KMS-11 (cell line): ENCODE data around the gene PXYLP1.

Experiments
- H2AFZ ChIP-seq: fragments of 200-600 bp; sonication (generic); 2 replicates; pipeline ENCODE4 v1.6.1; 2016; ENCODE audit warnings: antibody characterized with exemption, mixed run types, low read depth
- H3K27ac ChIP-seq: fragments of 200-600 bp; sonication (generic); 2 replicates; pipeline ENCODE4 v1.6.1; 2016; ENCODE audit warnings: mild to moderate bottlenecking, mixed run types
- H3K27me3 ChIP-seq: fragments of 200-600 bp; sonication (generic); 2 replicates; pipeline ENCODE4 v1.6.1; 2017; ENCODE audit warnings: mild to moderate bottlenecking, low read depth, mixed run types, moderate library complexity; ENCODE audit not compliant: insufficient read depth
- H3K36me3 ChIP-seq: fragments of 200-600 bp; sonication (generic); 2 replicates; pipeline ENCODE4 v1.6.1; 2017; ENCODE audit warnings: mild to moderate bottlenecking, mixed run types; ENCODE audit not compliant: insufficient read depth
- H3K4me1 ChIP-seq: fragments of 200-600 bp; sonication (generic); 2 replicates; pipeline ENCODE4 v1.6.1; 2016; ENCODE audit warnings: mild to moderate bottlenecking, low read depth, mixed run types; ENCODE audit not compliant: poor library complexity, severe bottlenecking
- H3K4me2 ChIP-seq: fragments of 200-600 bp; sonication (generic); 2 replicates; pipeline ENCODE4 v1.7.0; 2016; ENCODE audit warnings: mild to moderate bottlenecking, mixed run types
- H3K4me3 ChIP-seq: fragments of 200-600 bp; sonication (generic); IDR thresholded peaks from 2 replicates; pipeline ENCODE4 v1.6.1; 2017; ENCODE audit warnings: low read depth, low read length, mixed read lengths; ENCODE audit not compliant: insufficient read depth
- H3K79me2 ChIP-seq: fragments of 200-600 bp; sonication (generic); 2 replicates; pipeline ENCODE4 v1.6.1; 2016; ENCODE audit warnings: low read depth, mixed run types; ENCODE audit not compliant: insufficient read depth
- H3K9ac ChIP-seq: fragments of 200-600 bp; sonication (generic); 2 replicates; pipeline ENCODE4 v1.6.1; 2016; ENCODE audit warnings: mild to moderate bottlenecking, mixed run types
- H4K20me1 ChIP-seq: fragments of 200-600 bp; sonication (generic); 2 replicates; pipeline ENCODE4 v1.6.1; 2016; ENCODE audit warnings: mild to moderate bottlenecking, mixed run types; ENCODE audit not compliant: insufficient read depth
- TF ChIP-seq, protein P1 (sequence below): fragments of 200-600 bp; sonication (generic); conservative IDR thresholded peaks from 2 replicates; pipeline ENCODE4 v1.6.1; 2017; ENCODE audit warnings: low read depth, mild to moderate bottlenecking, antibody characterized with exemption, low read length, moderate library complexity, mixed read lengths

The PXYLP1 gene, protein sequence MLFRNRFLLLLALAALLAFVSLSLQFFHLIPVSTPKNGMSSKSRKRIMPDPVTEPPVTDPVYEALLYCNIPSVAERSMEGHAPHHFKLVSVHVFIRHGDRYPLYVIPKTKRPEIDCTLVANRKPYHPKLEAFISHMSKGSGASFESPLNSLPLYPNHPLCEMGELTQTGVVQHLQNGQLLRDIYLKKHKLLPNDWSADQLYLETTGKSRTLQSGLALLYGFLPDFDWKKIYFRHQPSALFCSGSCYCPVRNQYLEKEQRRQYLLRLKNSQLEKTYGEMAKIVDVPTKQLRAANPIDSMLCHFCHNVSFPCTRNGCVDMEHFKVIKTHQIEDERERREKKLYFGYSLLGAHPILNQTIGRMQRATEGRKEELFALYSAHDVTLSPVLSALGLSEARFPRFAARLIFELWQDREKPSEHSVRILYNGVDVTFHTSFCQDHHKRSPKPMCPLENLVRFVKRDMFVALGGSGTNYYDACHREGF

DNA sequence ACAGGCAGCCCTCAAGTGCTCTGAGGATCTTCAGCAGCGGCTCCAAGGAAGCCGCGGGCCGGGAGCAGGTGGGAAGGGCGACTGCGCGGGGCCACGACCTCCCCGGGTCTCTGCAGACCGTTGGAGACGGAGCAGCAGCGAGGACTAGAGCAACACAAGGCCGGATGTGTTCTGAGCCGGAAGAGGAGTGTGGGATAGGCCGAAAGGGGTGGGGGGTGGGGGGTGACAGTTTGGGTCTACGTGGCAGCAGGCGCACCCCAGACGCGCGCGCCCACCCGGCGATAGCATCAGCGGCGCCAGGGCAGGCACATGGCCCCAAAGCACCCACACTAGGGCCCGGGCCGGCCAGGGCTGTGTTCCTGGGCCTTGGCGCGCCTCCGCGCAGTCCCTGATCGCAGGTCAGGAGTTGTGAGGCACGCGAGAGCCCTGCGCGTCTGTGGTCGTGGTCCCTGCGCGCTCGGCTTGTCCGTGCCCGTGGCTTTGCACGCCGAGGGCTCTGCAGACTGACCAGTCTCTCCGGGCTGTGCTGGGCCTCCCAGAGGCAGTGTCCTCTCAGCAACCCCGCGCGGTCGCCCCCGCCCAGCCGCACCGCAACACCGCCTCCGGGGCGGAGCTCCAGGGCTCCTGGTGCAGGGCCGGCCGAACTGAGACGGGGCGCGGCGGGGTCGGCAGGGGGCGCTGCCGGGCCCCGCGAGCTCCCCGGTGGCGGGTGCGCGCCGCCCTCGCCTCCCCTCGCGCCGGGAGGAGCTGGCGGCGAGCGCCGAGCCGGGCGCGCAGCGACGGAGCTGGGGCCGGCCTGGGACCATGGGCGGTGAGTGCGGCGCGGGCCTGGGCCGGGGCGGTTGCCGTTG is at the start of gene PXYLP1:
Gene PXYLP1 (plus strand): TSS at position 725 of the 851 bp plus-strand sequence. CDS start 28,351 bp downstream, outside the sequence.
- Histone ChIP-seq H3K79me2 (no peaks in the 10 kb centered on the region), H2AFZ (peak within 1 kb of the TSS; percentile 89), H4K20me1 (no peaks in the 10 kb centered on the region), H3K4me2 (peak within 1 kb of the TSS; percentile 77), H3K27me3 (0 out of 2 replicates have a peak, but pooled peaks cover 4% of the 10 kb centered on the region), H3K27ac (0 out of 2 replicates have a peak within 1 kb of the TSS, but pooled peaks have one; percentile 28), H3K9ac (peak within 1 kb of the TSS; percentile 55), H3K36me3 (no peaks in the 10 kb centered on the region), H3K4me1 (peaks cover 27% of the 10 kb centered on the region), H3K4me3 (peak within 1 kb of the TSS; percentile 72)
- TF ChIP-seq, protein P1, sequence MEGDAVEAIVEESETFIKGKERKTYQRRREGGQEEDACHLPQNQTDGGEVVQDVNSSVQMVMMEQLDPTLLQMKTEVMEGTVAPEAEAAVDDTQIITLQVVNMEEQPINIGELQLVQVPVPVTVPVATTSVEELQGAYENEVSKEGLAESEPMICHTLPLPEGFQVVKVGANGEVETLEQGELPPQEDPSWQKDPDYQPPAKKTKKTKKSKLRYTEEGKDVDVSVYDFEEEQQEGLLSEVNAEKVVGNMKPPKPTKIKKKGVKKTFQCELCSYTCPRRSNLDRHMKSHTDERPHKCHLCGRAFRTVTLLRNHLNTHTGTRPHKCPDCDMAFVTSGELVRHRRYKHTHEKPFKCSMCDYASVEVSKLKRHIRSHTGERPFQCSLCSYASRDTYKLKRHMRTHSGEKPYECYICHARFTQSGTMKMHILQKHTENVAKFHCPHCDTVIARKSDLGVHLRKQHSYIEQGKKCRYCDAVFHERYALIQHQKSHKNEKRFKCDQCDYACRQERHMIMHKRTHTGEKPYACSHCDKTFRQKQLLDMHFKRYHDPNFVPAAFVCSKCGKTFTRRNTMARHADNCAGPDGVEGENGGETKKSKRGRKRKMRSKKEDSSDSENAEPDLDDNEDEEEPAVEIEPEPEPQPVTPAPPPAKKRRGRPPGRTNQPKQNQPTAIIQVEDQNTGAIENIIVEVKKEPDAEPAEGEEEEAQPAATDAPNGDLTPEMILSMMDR, result peak; percentile 52

DNA sequence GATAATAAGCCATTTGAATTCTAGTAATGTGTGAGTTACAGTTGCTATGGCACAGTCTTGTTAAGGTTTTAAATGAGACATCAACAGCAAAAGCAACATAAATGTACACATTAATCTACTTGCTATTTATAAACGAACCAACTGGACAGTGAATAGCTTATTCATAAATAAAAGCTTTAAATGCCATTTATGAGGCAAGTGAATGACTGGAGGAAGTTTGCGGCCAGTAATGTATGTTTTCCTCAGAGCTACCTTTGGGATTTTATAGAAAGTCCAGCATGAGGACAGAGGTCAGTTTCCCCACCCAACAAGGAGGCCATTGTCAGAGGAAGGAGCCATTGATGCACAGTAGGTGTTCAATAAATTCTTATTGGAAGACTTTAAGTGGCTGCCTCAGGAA is 48.0 kb upstream of the PXYLP1 start:
- H4K20me1 ChIP-seq, result no peaks in the 10 kb centered on the region
- H3K36me3 ChIP-seq, result no peaks in the 10 kb centered on the region
- no peaks in the 10 kb centered on the region for H3K27me3 ChIP-seq
- no peaks in the 10 kb centered on the region for H3K4me1 ChIP-seq
- no peak overlapping the region for H2AFZ ChIP-seq
- no peak overlapping the region for H3K4me2 ChIP-seq
- TF ChIP-seq, protein P1, result no peak
- no peaks in the 10 kb centered on the region for H3K79me2 ChIP-seq
- H3K4me3 ChIP-seq, result no peak overlapping the region
- no peak overlapping the region for H3K9ac ChIP-seq
- no peak overlapping the region for H3K27ac ChIP-seq

GRCh38 chr3:141184430-141184829 is 47.2 kb upstream of the PXYLP1 start:
- Histone ChIP-seq H3K79me2 (no peaks in the 10 kb centered on the region), H4K20me1 (no peaks in the 10 kb centered on the region), H3K4me1 (no peaks in the 10 kb centered on the region), H3K36me3 (no peaks in the 10 kb centered on the region), H3K4me2 (no peak overlapping the region), H3K27me3 (no peaks in the 10 kb centered on the region), H2AFZ (no peak overlapping the region), H3K9ac (no peak overlapping the region), H3K27ac (no peak overlapping the region), H3K4me3 (no peak overlapping the region)
- TF ChIP-seq, protein P1, result no peak

DNA sequence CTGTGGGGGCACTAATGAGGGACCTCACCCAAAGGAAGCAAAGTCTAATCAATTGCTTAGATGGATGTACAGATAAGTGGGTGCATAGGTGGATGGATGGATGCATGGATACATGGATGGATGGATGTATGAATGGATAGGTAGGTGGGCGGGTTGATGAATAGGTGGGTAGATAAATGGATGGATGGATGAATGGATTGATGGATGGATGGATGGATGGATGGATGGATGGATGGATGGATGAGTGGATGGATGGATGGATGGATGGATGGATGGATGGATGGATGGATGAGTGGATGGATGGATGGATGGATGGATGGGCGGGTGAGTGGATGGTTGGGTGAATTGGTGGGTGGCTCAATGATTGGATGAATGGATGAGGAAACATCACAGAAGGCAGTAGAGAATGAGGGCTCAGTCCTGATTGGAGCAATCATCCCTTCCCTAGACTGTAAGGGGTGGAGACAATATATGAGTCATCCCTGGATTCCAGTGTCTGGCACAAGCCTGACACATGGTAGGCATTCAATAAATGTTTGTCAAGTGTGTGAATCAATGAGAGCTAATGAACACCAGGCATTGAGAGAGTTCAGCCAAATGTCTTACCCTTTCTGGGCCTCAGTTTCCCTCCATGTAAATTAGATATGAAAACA is 40.4 kb upstream of the PXYLP1 start:
- no peak overlapping the region for H3K9ac ChIP-seq
- TF ChIP-seq, protein P1, result no peak
- no peaks in the 10 kb centered on the region for H3K79me2 ChIP-seq
- no peaks in the 10 kb centered on the region for H3K36me3 ChIP-seq
- H3K4me1 ChIP-seq, result peaks cover 3% of the 10 kb centered on the region
- no peak overlapping the region for H2AFZ ChIP-seq
- no peak overlapping the region for H3K4me3 ChIP-seq
- no peak overlapping the region for H3K27ac ChIP-seq
- no peaks in the 10 kb centered on the region for H3K27me3 ChIP-seq
- H4K20me1 ChIP-seq, result no peaks in the 10 kb centered on the region
- no peak overlapping the region for H3K4me2 ChIP-seq
